Measurements from ENCODE around the gene RUSC2. TPM values are rescaled to one million over a fixed set of nuclear protein-coding genes. Genes with fewer than 3 reads are reported as not detected.

Gene RUSC2
- total and polyA plus RNA-seq, 2 of the 4 experiments (the other 2 are of a cell fraction), result 17.4 to 35.4 TPM

DNA sequence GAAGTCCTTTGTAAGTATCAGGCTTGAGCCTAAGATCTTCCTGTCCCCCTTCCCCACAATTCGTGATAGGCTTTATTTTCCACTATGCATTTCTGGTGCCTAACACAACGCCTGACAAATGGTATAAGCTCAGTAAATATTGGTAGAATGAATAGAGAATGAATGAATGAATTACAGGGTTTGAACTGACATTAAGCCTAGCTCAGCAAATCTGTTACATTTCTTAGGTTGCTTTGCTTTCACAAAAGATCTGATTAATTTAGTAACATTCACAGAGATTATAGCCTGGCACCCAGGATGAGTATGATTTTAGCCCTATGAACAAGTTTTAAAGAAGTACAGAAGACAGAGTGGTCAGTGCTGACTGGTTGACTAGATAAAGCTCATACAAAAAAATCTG is 16.4 kb downstream of the RUSC2 start:
- Histone ChIP-seq H3K36me3 (ENCODE audit: control insufficient read depth, insufficient read depth, low read length) (no peaks in the 10 kb centered on the region), H3K27me3 (ENCODE audit: control insufficient read depth, insufficient read depth, low read length) (no peaks in the 10 kb centered on the region), H2AK5ac (ENCODE audit: low read depth, low read length) (no peak overlapping the region), H2BK120ac (ENCODE audit: low read depth, low read length) (no peak overlapping the region), H3K14ac (replicated peaks; ENCODE audit: low read depth, low read length) (no peak overlapping the region), H4K20me1 (ENCODE audit: insufficient read depth, low read length) (peaks cover 19% of the 10 kb centered on the region; the same call in 1 of the 2 replicates), H3K23ac (ENCODE audit: low read depth, low read length) (no peak overlapping the region), H4K5ac (ENCODE audit: low read depth, low read length) (no peak overlapping the region), H3K4me3 (ENCODE audit: insufficient read depth, low read depth, low read length) (no peak overlapping the region), H3K4me1 (ENCODE audit: control insufficient read depth, insufficient read depth, low read length) (peaks cover 11% of the 10 kb centered on the region; the same call in 1 of the 2 replicates), H3K9ac (ENCODE audit: low read depth, low read length) (no peak overlapping the region), H3K79me1 (ENCODE audit: low read depth in 1 of 2, low read length in 2 of 2) (peaks cover 17 to 71% of the 10 kb centered on the region in 2 experiments), H2BK15ac (ENCODE audit: low read depth, low read length) (no peak overlapping the region), H4K8ac (ENCODE audit: low read depth in 2 of 2, low read length in 2 of 2) (no peak overlapping the region), H3K56ac (ENCODE audit: extremely low read depth, insufficient read depth, low read length) (no peak overlapping the region), H2BK5ac (ENCODE audit: low read depth, low read length, poor library complexity, severe bottlenecking) (no peak overlapping the region), H3K27ac (ENCODE audit: insufficient read depth, low read length) (no peak overlapping the region), H3K18ac (ENCODE audit: low read depth, low read length) (no peak overlapping the region), H3K9me1 (ENCODE audit: insufficient read depth, low read length) (peaks cover 8% of the 10 kb centered on the region), H2AFZ (replicated peaks; ENCODE audit: low read length, poor library complexity) (no peak overlapping the region), H2BK20ac (ENCODE audit: low read depth, low read length) (no peak overlapping the region), H3K4me2 (ENCODE audit: low read depth, low read length) (no peak overlapping the region), H2AK9ac (replicated peaks; ENCODE audit: low read depth, low read length, poor library complexity) (no peak overlapping the region), H4K91ac (ENCODE audit: insufficient read depth, low read depth, low read length) (no peak overlapping the region), H3K4ac (ENCODE audit: low read depth, low read length) (peak overlapping the region; percentile 36; the same call in 1 of the 2 replicates), H3K9me3 (ENCODE audit: control insufficient read depth, insufficient read depth, low read length) (no peaks in the 10 kb centered on the region)
- BruUV-seq (replicated peaks), result no TSS peak
- intact Hi-C loops (cut with micrococcal nuclease), result no loop called here
- ATAC-seq (ENCODE audit: low read depth) (no peak), DNase-seq (no peak)
- peak; percentile 82 for TF ChIP-seq MAFK (IDR thresholded peaks at IDR 0.05; ENCODE audit: low read depth, low read length)
- TF ChIP-seq, protein P1, sequence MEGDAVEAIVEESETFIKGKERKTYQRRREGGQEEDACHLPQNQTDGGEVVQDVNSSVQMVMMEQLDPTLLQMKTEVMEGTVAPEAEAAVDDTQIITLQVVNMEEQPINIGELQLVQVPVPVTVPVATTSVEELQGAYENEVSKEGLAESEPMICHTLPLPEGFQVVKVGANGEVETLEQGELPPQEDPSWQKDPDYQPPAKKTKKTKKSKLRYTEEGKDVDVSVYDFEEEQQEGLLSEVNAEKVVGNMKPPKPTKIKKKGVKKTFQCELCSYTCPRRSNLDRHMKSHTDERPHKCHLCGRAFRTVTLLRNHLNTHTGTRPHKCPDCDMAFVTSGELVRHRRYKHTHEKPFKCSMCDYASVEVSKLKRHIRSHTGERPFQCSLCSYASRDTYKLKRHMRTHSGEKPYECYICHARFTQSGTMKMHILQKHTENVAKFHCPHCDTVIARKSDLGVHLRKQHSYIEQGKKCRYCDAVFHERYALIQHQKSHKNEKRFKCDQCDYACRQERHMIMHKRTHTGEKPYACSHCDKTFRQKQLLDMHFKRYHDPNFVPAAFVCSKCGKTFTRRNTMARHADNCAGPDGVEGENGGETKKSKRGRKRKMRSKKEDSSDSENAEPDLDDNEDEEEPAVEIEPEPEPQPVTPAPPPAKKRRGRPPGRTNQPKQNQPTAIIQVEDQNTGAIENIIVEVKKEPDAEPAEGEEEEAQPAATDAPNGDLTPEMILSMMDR (conservative IDR thresholded peaks at IDR 0.05; ENCODE audit: low read depth, low read length), result no peak
- in situ Hi-C loops (cut with MboI; ENCODE audit: low sequenced_read_pairs), result loop anchor here (10.0 kb wide), 1 partner anchor 148 kb away; the partner anchor contains the start of genes CCDC107, RMRP and SIT1
- no CpG with 5 or more reads among the region's 2 CpGs for WGBS, 2 experiments (ENCODE audit: extremely low coverage in 2 of 2, insufficient read length in 1 of 2)
- ChIA-PET CTCF (interaction anchor here (1.1 kb wide), 1 partner anchor 12 kb away, joined by 3 read pairs; no protein-coding TSS in a partner anchor), POLR2A (ENCODE audit: unreplicated experiment) (interaction anchor here (0.6 kb wide), 1 partner anchor 8 kb away, joined by 4 read pairs; no protein-coding TSS in a partner anchor)
- dilution Hi-C loops (cut with HindIII; ENCODE audit: low sequenced_read_pairs, unreplicated experiment), result no loop called here

Data from IMR-90 (cell line).